Gastroesophageal sphincter (tissue), 3 donors: ENCODE measurements around the gene AGO3.

Experiments
- CTCF ChIP-seq, 4 experiments: fragments of 200-600 bp in 2 of 4; fragments of 450-650 bp in 2 of 4; sonication (generic) in 1 of 4; IDR thresholded peaks; one replicate each; pipeline ENCODE4 v1.5.1; 2017 to 2019; ENCODE audit warnings: antibody characterized with exemption in 4 of 4, mild to moderate bottlenecking in 2 of 4, moderate library complexity in 2 of 4
- EP300 ChIP-seq: sonication (generic); formaldehyde crosslinking; IDR thresholded peaks from one replicate; pipeline ENCODE4 v1.6.1; 2017; ENCODE audit warnings: antibody characterized with exemption, mild to moderate bottlenecking
- POLR2A ChIP-seq, 2 donors: fragments of 450-650 bp; IDR thresholded peaks; one replicate each; pipeline ENCODE4 v1.6.1; 2017; ENCODE audit warnings: antibody characterized with exemption in 2 of 2, mild to moderate bottlenecking in 2 of 2, moderate library complexity in 1 of 2
- POLR2AphosphoS5 ChIP-seq: sonication (generic); formaldehyde crosslinking; IDR thresholded peaks from one replicate; pipeline ENCODE4 v1.6.1; 2017; ENCODE audit warnings: antibody characterized with exemption

- TF ChIP-seq POLR2AphosphoS5: no peak
- no peak for TF ChIP-seq CTCF (IDR thresholded peaks at IDR 0.05)
- no peak for TF ChIP-seq POLR2A (IDR thresholded peaks at IDR 0.05)
- TF ChIP-seq EP300: no peak
Measured at GRCh38 chr1:36086529-36087232, 155.8 kb downstream of the AGO3 start.
